Heart left ventricle (tissue), 13 donors: Measurements from ENCODE around the gene CHD8.

Experiments used
- POLR2A ChIP-seq, 2 donors: fragments of 450-650 bp; IDR thresholded peaks; one replicate each; pipeline ENCODE4 v1.6.1; 2017; ENCODE audit warnings: antibody characterized with exemption in 2 of 2, mild to moderate bottlenecking in 2 of 2, moderate library complexity in 2 of 2
- TF ChIP-seq, protein P1 (sequence below), 12 donors: fragments of 200-600 bp; sonication (generic) in 4 of 12; IDR thresholded peaks; one replicate each; pipeline versions ENCODE4 v1.5.0 to v1.8.0; 2018 to 2022; ENCODE audit warnings: antibody characterized with exemption in 12 of 12, mild to moderate bottlenecking in 5 of 12
- donor health status: ischemic (EF 13 %, LVEDD 7.1; RV severe dilation, severe dysfunction).
- donor health status: DM: no; HTN: yes; CAD: no.
- donor health status: DM: no; HTN: no; CAD: no.
- donor health status: ischemic (EF 25% LVEDD 6.9; RV normal size, moderate dysfunction).
- donor health status: ischemic (EF 25% LVEDD 5.7; RV mildly dilated, moderate dysfunction).
- donor health status: ischemic (EF 35%, LVEDD 5.7; RV mildly dilated, moderate dysfunction).
- donor health status: nonischemic (EF 11% LVEDD 7.7; RV severe dilation, severe dysfunction).
- donor health status: DM: yes; HTN: yes; CAD: no.
- donor health status: PGD.
- donor health status: ischemic (EF 29% LVEDD 5.4; RV normal size, mild dysfunction).
- donor health status: nonischemic (EF 23%, LVEDD 6.1; RV moderate dilation, normal function).

DNA sequence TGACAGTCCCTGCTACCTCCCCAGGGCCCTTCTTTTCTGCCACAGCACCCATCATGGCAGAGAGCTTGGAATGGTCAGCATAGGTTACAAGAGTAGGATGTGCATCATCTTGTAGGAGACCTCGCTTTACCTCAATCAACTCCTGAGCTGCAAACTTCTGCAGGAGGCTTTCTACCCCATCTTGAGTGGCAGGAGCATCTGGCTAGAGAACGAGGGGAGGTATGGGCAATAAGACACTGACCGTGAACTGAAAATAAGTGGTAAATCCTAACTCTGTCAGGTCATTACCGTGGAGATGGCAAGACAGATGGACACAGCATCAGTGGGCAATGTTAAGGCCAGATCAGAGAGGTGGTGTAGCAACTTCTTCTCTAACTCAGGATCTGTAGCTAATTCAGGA, 47.5 kb upstream of the CHD8 start:
- TF ChIP-seq, protein P1, sequence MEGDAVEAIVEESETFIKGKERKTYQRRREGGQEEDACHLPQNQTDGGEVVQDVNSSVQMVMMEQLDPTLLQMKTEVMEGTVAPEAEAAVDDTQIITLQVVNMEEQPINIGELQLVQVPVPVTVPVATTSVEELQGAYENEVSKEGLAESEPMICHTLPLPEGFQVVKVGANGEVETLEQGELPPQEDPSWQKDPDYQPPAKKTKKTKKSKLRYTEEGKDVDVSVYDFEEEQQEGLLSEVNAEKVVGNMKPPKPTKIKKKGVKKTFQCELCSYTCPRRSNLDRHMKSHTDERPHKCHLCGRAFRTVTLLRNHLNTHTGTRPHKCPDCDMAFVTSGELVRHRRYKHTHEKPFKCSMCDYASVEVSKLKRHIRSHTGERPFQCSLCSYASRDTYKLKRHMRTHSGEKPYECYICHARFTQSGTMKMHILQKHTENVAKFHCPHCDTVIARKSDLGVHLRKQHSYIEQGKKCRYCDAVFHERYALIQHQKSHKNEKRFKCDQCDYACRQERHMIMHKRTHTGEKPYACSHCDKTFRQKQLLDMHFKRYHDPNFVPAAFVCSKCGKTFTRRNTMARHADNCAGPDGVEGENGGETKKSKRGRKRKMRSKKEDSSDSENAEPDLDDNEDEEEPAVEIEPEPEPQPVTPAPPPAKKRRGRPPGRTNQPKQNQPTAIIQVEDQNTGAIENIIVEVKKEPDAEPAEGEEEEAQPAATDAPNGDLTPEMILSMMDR (IDR thresholded peaks at IDR 0.05), result no peak
- no peak for TF ChIP-seq POLR2A (IDR thresholded peaks at IDR 0.05)
